Measurements from ENCODE around the gene MTLN.
"Not testable (repeated sequence)": the region's sequence is repeated elsewhere in the genome, so short reads cannot be mapped to it uniquely, and the experiment has no call there.

Gene MTLN

DNA sequence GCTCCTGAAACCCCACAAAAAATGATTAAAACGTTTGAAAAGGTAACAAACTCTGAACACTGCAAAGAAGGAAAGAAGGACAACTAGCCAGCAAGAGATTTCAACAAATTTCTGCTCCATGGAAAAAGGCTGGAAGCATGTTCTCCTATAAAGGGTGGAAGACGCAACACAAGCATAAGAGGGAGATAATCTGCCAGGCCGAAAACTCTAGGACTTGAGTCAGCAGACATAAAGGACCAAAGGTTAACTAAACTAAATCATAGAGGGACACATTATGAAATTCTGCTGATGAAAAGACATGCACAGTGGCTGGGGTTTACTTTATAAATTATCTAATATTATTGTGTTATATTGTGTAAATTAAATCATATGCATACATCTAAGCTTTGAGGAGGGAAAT lies 14.3 kb downstream of the MTLN start:
- no peak for DNase-seq

DNA sequence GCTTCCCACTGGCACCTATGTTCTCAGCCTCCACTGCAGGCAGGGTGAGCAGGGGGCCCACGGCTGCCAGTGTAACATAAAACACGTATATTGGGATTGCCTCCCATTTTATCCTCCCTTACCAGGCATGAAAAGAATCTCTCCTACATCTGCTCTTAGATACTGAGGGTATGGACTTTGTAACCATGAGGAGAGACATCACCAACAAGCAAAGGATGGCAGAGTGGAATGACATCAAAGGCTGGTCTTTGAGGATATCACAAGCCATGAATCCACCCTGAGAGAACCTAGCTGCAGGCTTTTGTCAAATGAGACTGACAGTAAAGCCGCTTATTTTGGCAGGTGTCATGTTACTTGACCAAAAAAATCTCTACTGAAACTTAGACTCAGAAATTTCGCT lies 14.9 kb downstream of the MTLN start:
- no peak for DNase-seq

DNA sequence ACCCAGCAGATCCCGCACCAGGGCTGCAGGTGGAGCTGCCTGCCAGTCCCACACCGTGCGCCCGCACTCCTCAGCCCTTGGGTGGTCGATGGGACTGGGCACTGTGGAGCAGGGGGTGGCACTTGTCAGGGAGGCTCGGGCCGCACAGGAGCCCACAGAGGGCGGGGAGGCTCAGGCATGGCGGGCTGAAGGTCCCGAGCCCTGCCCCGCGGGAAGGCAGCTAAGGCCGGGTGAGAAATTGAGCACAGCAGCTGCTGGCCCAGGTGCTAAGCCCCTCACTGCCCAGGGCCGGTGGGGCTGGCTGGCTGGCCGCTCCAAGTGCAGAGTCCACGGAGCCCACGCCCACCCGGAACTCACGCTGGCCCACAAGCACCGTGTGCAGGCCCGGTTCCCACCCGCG lies 22.2 kb downstream of the MTLN start:
- not testable (repeated sequence) for DNase-seq

GRCh38 chr2:110182449-110182848 lies 29.9 kb downstream of the MTLN start:
- DNase-seq: no peak

DNA sequence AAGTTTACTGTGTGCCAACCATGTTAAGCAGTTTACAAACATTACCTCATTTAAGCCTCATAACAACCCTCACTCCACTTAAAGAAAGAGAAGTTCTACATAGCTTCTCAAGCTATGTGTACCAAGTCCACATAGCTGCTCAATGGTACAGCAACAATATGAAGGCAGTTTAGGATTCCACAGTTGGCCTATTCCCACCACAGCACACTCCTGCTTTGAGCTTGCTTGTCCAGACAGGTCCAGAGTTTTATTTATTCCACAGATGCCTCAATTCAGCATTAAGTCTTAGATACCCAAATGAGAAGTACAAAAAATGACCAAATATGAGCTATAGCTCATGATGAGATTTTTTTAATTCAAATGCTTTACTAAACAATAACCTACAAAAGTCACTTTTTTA lies 32.3 kb downstream of the MTLN start:
- no peak for DNase-seq

DNA sequence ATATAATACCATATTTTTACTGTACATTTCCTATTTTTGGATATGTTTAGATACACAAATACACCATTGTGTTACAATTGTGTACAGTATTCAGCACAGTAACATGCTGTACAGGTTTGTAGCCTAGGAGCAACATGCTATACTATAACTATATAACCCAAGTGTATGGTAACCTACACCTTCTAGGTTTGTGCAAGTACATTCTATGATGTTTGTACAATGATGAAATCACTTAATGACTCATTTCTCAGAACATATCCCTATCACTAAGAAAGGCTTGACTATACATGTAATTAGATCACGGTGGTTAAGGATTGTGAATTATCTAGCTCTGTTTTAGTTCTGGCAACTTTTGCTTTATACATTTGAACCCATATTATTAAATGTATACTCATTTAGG lies 38.8 kb downstream of the MTLN start:
- DNase-seq: peak; percentile 28

DNA sequence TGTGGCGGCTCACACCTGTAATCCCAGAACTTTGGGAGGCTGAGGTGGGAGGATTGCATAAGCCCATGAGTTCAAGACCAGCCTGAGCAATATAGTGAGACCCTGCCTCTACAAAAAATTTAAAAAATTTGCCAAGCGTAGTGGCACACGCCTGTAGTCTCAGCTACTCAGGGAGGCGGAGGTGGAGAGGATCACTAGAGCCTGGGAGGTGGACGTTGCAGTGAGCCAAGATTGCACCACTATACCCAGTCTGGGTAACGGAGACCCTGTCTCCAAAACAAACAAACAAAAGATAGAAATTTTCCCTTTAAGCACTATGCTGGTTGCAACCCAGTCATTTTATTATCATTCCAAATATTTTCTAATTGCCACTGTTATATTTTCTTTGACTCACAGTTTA lies 39.8 kb downstream of the MTLN start:
- no peak for DNase-seq

GRCh38 chr2:110170102-110170501 lies 42.2 kb downstream of the MTLN start:
- DNase-seq: no peak

GRCh38 chr2:110167326-110168000 lies 44.9 kb downstream of the MTLN start:
- DNase-seq: no peak

GRCh38 chr2:110166266-110166665 lies 46.1 kb downstream of the MTLN start:
- no peak for DNase-seq
